ENCODE results near the gene NRXN3.

NRXN3 gene

GRCh38 chr14:78904094-78904493 is 733.9 kb downstream of the NRXN3 start:
- no peak for DNase-seq (ENCODE audit: low read depth, low spot score)

GRCh38 chr14:78917462-78917861 is 747.3 kb downstream of the NRXN3 start:
- no peak for DNase-seq (ENCODE audit: low read depth, low spot score)

- DNase-seq (ENCODE audit: low read depth, low spot score), result no peak
Observed at GRCh38 chr14:78921856-78922255, 751.7 kb downstream of the NRXN3 start.

GRCh38 chr14:78927261-78927660 is 757.1 kb downstream of the NRXN3 start:
- DNase-seq (ENCODE audit: low read depth, low spot score), result peak; percentile 6

- DNase-seq (ENCODE audit: low read depth, low spot score), result no peak
Observed at GRCh38 chr14:78933166-78933565, 763.0 kb downstream of the NRXN3 start.

GRCh38 chr14:78933948-78934524 is 763.9 kb downstream of the NRXN3 start:
- peak; percentile 44 for DNase-seq (ENCODE audit: low read depth, low spot score)

GRCh38 chr14:78946949-78947348 is 776.8 kb downstream of the NRXN3 start:
- DNase-seq (ENCODE audit: low read depth, low spot score), result no peak

- DNase-seq (ENCODE audit: low read depth, low spot score), result no peak
Observed at GRCh38 chr14:78947681-78948080, 777.5 kb downstream of the NRXN3 start.

GRCh38 chr14:78950649-78951048 is 780.5 kb downstream of the NRXN3 start:
- no peak for DNase-seq (ENCODE audit: low read depth, low spot score)

GRCh38 chr14:78951602-78952001 is 781.4 kb downstream of the NRXN3 start:
- DNase-seq (ENCODE audit: low read depth, low spot score), result no peak

GRCh38 chr14:78959674-78960264 is 789.6 kb downstream of the NRXN3 start:
- DNase-seq (ENCODE audit: low read depth, low spot score), result peak; percentile 71

GRCh38 chr14:78967111-78967809 is 797.1 kb downstream of the NRXN3 start:
- DNase-seq (ENCODE audit: low read depth, low spot score), result no peak

GRCh38 chr14:78968265-78968664 is 798.1 kb downstream of the NRXN3 start:
- no peak for DNase-seq (ENCODE audit: low read depth, low spot score)

- DNase-seq (ENCODE audit: low read depth, low spot score), result no peak
Observed at GRCh38 chr14:78970677-78971076, 800.5 kb downstream of the NRXN3 start.

GRCh38 chr14:78972440-78972839 is 802.3 kb downstream of the NRXN3 start:
- no peak for DNase-seq (ENCODE audit: low read depth, low spot score)

GRCh38 chr14:78974691-78975090 is 804.5 kb downstream of the NRXN3 start:
- DNase-seq (ENCODE audit: low read depth, low spot score), result no peak

- no peak for DNase-seq (ENCODE audit: low read depth, low spot score)
Observed at GRCh38 chr14:78975734-78976133, 805.6 kb downstream of the NRXN3 start.

- DNase-seq (ENCODE audit: low read depth, low spot score), result no peak
Observed at GRCh38 chr14:78978896-78979295, 808.7 kb downstream of the NRXN3 start.

- no peak for DNase-seq (ENCODE audit: low read depth, low spot score)
Observed at GRCh38 chr14:78982551-78982950, 812.4 kb downstream of the NRXN3 start.

GRCh38 chr14:78983126-78983525 is 813.0 kb downstream of the NRXN3 start:
- DNase-seq (ENCODE audit: low read depth, low spot score), result no peak

- peak; percentile 54 for DNase-seq (ENCODE audit: low read depth, low spot score)
Observed at GRCh38 chr14:78985668-78986381, 815.7 kb downstream of the NRXN3 start.

GRCh38 chr14:78986989-78987388 is 816.8 kb downstream of the NRXN3 start:
- no peak for DNase-seq (ENCODE audit: low read depth, low spot score)

GRCh38 chr14:78989221-78989620 is 819.0 kb downstream of the NRXN3 start:
- no peak for DNase-seq (ENCODE audit: low read depth, low spot score)

All from ELF-1 (cell line).